GM12872 (cell line): ENCODE measurements around the gene SIPA1L3.

Experiments
- TF ChIP-seq, protein P1 (sequence below): IDR thresholded peaks from 3 replicates; pipeline ENCODE4 v1.5.1; 2011; ENCODE audit warnings: low read depth, mild to moderate bottlenecking, low read length, moderate library complexity; ENCODE audit not compliant: insufficient read depth

SIPA1L3 gene

GRCh38 chr19:38013913-38014580 lies 107.0 kb downstream of the SIPA1L3 start:
- TF ChIP-seq, protein P1, sequence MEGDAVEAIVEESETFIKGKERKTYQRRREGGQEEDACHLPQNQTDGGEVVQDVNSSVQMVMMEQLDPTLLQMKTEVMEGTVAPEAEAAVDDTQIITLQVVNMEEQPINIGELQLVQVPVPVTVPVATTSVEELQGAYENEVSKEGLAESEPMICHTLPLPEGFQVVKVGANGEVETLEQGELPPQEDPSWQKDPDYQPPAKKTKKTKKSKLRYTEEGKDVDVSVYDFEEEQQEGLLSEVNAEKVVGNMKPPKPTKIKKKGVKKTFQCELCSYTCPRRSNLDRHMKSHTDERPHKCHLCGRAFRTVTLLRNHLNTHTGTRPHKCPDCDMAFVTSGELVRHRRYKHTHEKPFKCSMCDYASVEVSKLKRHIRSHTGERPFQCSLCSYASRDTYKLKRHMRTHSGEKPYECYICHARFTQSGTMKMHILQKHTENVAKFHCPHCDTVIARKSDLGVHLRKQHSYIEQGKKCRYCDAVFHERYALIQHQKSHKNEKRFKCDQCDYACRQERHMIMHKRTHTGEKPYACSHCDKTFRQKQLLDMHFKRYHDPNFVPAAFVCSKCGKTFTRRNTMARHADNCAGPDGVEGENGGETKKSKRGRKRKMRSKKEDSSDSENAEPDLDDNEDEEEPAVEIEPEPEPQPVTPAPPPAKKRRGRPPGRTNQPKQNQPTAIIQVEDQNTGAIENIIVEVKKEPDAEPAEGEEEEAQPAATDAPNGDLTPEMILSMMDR, result no peak

- TF ChIP-seq, protein P1, result no peak
Measured at GRCh38 chr19:38015216-38015615, 108.2 kb downstream of the SIPA1L3 start.

- TF ChIP-seq, protein P1, result no peak
Measured at GRCh38 chr19:38015761-38016160, 108.8 kb downstream of the SIPA1L3 start.

DNA sequence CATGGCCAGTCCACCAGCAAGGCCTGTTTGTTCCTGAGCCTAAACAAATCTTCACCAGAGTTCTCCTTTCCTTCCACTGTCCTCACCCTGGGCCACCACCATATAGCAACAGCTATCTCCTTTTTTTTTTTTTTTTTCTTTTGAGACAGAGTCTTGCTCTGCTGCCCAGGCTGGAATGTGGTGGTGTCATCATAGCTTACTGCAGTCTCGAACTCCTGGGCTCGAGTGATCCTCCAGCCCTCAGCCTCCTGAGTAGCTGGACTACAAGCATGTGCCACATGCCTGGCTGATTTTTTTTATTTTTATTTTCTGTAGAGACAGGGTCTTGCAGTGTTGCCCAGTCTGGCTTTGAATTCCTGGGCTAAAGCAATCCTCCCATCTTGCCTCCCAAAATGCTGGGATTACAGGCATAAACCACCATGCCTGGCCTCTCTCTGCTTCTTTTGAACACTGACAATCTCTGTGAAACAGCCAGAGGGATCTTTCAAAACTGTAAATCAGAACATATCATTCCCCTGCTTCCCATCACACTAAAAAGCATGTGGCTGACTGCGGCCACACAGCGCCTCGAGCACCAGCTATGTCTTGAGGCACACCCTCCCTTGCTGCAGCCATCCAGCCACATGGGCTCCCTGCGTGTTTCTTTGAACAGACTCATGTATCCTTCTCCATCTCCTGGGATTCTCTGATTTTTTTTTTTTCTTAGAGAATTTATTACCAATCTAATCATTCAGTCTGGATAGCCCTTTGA lies 110.6 kb downstream of the SIPA1L3 start:
- TF ChIP-seq, protein P1, result no peak

DNA sequence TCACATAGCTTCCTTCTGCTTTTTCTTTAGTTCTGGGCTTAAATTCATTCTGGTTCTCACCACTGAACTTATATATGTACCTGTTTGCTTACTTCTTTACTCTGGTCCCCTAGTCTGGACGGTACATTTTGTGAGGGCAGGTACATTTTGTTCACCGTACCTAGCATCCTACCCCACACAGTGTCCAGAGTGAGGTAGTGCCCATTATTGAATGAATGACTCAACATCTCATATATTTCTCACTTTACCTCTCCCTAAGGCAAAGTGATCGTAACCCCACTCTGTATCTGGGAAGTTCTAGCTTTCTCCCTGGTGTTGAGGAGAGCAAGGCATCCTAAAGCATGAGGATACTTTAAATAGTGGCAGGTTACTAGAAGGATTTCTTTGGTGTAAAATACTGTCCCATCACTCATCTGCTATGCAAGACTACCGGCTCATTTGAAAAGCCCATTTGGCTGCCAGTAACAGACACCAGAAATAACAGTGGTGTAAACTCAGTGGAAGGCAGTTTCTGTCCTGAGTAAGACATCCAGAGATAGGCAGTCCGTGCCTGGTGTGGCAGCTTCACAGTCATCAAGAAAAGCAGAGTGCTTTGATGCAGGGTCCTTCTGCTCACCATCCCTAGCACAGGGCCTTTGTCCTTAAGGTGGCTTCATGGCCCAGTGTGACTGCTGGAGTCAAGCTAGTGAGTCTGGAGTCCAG lies 111.8 kb downstream of the SIPA1L3 start:
- TF ChIP-seq, protein P1, result no peak

DNA sequence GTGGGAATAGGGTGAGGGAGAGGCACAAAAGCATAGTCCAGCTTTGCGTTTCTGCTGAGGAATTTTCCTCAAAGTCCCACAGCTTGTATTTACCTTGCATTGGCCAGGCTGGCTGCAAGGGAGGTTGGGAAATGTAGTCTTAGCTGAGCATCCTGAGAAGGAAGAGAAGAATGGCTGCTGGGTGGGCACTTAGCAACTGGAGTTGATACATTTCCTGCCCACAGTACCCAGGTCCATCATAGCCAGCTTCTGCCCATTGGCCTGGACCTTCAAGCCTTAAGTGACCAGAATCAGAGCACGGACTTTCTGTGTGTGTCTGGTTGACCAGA lies 112.4 kb downstream of the SIPA1L3 start:
- TF ChIP-seq, protein P1, result no peak

- TF ChIP-seq, protein P1, result no peak
Measured at GRCh38 chr19:38020311-38020710, 113.3 kb downstream of the SIPA1L3 start.
